Measurements from ENCODE around the gene PTPRN2.
A peak's percentile ranks its signal among the peaks of the same experiment; 100 is the strongest.
"Not testable (repeated sequence)": the region's sequence is repeated elsewhere in the genome, so short reads cannot be mapped to it uniquely, and the experiment has no call there.

The PTPRN2 gene

GRCh38 chr7:158357106-158357897, 230.3 kb downstream of the PTPRN2 start:
- DNase-seq, result no peak

- DNase-seq, result no peak
Observed at GRCh38 chr7:158356454-158356853, 231.2 kb downstream of the PTPRN2 start.

- DNase-seq, result no peak
Observed at GRCh38 chr7:158355456-158356065, 232.1 kb downstream of the PTPRN2 start.

GRCh38 chr7:158354861-158355260, 232.8 kb downstream of the PTPRN2 start:
- no peak for DNase-seq

GRCh38 chr7:158353606-158354570, 233.7 kb downstream of the PTPRN2 start:
- peak; percentile 12 for DNase-seq

- DNase-seq, result not testable (repeated sequence)
Observed at GRCh38 chr7:158351899-158352729, 235.5 kb downstream of the PTPRN2 start.

- DNase-seq, result no peak
Observed at GRCh38 chr7:158351481-158351880, 236.1 kb downstream of the PTPRN2 start.

GRCh38 chr7:158351051-158351450, 236.6 kb downstream of the PTPRN2 start:
- no peak for DNase-seq

GRCh38 chr7:158350166-158350900, 237.3 kb downstream of the PTPRN2 start:
- DNase-seq, result no peak

- no peak for DNase-seq
Observed at GRCh38 chr7:158348446-158348845, 239.2 kb downstream of the PTPRN2 start.

GRCh38 chr7:158348039-158348438, 239.6 kb downstream of the PTPRN2 start:
- DNase-seq, result not testable (repeated sequence)

GRCh38 chr7:158345731-158346130, 241.9 kb downstream of the PTPRN2 start:
- no peak for DNase-seq

- DNase-seq, result no peak
Observed at GRCh38 chr7:158344706-158345300, 242.8 kb downstream of the PTPRN2 start.

GRCh38 chr7:158343936-158344455, 243.6 kb downstream of the PTPRN2 start:
- DNase-seq, result no peak

GRCh38 chr7:158343526-158343925, 244.1 kb downstream of the PTPRN2 start:
- DNase-seq, result no peak

GRCh38 chr7:158341097-158341496, 246.5 kb downstream of the PTPRN2 start:
- not testable (repeated sequence) for DNase-seq

GRCh38 chr7:158336952-158337351, 250.7 kb downstream of the PTPRN2 start:
- not testable (repeated sequence) for DNase-seq

- not testable (repeated sequence) for DNase-seq
Observed at GRCh38 chr7:158332516-158332915, 255.1 kb downstream of the PTPRN2 start.

- not testable (repeated sequence) for DNase-seq
Observed at GRCh38 chr7:158331826-158332450, 255.7 kb downstream of the PTPRN2 start.

GRCh38 chr7:158329686-158330085, 257.9 kb downstream of the PTPRN2 start:
- no peak for DNase-seq

All from NCI-H2171 (cell line).